Immature natural killer cell (primary cell): ENCODE data around the gene HIRA. TPM values are rescaled to one million over a fixed set of nuclear protein-coding genes. Genes with fewer than 3 reads are reported as not detected.

ENCODE experiments used
- DNase-seq, 3 donors: peaks; one replicate each; pipeline ENCODE4 v3.0.0; 2022; ENCODE audit warnings: mixed read lengths in 1 of 3
- H3K27ac Mint-ChIP-seq, 6 donors: one replicate each; pipeline ENCODE4 v1.8.0; 2020; ENCODE audit warnings: mixed read lengths in 6 of 6, mild to moderate bottlenecking in 5 of 6, inconsistent platforms in 4 of 6, moderate library complexity in 3 of 6
- H3K27me3 Mint-ChIP-seq, 3 donors: one replicate each; pipeline ENCODE4 v1.8.0; 2020 to 2021; ENCODE audit warnings: low read depth in 3 of 3, mild to moderate bottlenecking in 3 of 3, mixed read lengths in 3 of 3, moderate library complexity in 3 of 3, inconsistent platforms in 1 of 3
- H3K36me3 Mint-ChIP-seq, 3 donors: one replicate each; pipeline ENCODE4 v1.8.0; 2020; ENCODE audit warnings: mixed read lengths in 3 of 3, inconsistent platforms in 2 of 3, mild to moderate bottlenecking in 2 of 3
- H3K4me1 Mint-ChIP-seq, 2 donors: one replicate each; pipeline ENCODE4 v1.8.0; 2020; ENCODE audit warnings: inconsistent platforms in 2 of 2, mild to moderate bottlenecking in 2 of 2, mixed read lengths in 2 of 2, moderate library complexity in 1 of 2
- H3K4me3 Mint-ChIP-seq, 5 donors: one replicate each; pipeline ENCODE4 v1.8.0; 2020; ENCODE audit warnings: mild to moderate bottlenecking in 5 of 5, mixed read lengths in 5 of 5, inconsistent platforms in 3 of 5, moderate library complexity in 3 of 5
- H3K9me3 Mint-ChIP-seq, 6 donors: one replicate each; pipeline ENCODE4 v1.8.0; 2020; ENCODE audit warnings: mild to moderate bottlenecking in 6 of 6, mixed read lengths in 6 of 6, inconsistent platforms in 4 of 6, moderate library complexity in 3 of 6
- polyA plus RNA-seq, 3 donors: library from polyadenylated mRNA; unstranded; fragments of 300-500 nt; fragmentation: Illumina TruSeq; gene quantifications; one replicate each; pipeline ENCODE4 v1.2.3, GENCODE V29; 2021

The HIRA gene
- polyA plus RNA-seq, result 10 to 100 TPM in 1 of 3 donors, 1 to 10 TPM in 2; 4.3 to 11.5 (median 5.2) TPM

GRCh38 chr22:19431649-19432132, at the start of gene HIRA:
Gene HIRA (minus strand): TSS chr22:19431733. CDS start chr22:19431476, 257 bp downstream.
- peaks cover 14 to 20% (median 14%) of the 10 kb centered on the region in 3 donors for H3K27me3 Mint-ChIP-seq
- H3K27ac Mint-ChIP-seq, result peak within 1 kb of the TSS; percentile 93 to 100 (median 96)
- H3K36me3 Mint-ChIP-seq, result peaks cover 5 to 11% (median 6%) of the 10 kb centered on the region in 3 donors
- DNase-seq, result peak; percentile 83 to 88 (median 87)
- H3K4me3 Mint-ChIP-seq, result peak within 1 kb of the TSS; percentile 90 to 94 (median 92)
- peaks cover 53 to 57% of the 10 kb centered on the region in 2 donors for H3K4me1 Mint-ChIP-seq
- H3K9me3 Mint-ChIP-seq, result no peaks in the 10 kb centered on the region

GRCh38 chr22:19480789-19481188, 49.3 kb upstream of the HIRA start:
- no peaks in the 10 kb centered on the region for H3K36me3 Mint-ChIP-seq
- peak overlapping the region; percentile 29 to 92 (median 82) for H3K4me3 Mint-ChIP-seq
- DNase-seq, result no peak
- peaks cover 6 to 7% (median 6%) of the 10 kb centered on the region in 3 donors for H3K27me3 Mint-ChIP-seq
- H3K4me1 Mint-ChIP-seq, result peaks cover 26 to 33% of the 10 kb centered on the region in 2 donors
- H3K27ac Mint-ChIP-seq, result no peak overlapping the region
- H3K9me3 Mint-ChIP-seq, result no peaks in the 10 kb centered on the region

- Mint-ChIP-seq H3K9me3 (no peaks in the 10 kb centered on the region), H3K4me3 (peak overlapping the region; percentile 70 to 96 (median 90)), H3K4me1 (peaks cover 29 to 39% of the 10 kb centered on the region in 2 donors), H3K36me3 (no peaks in the 10 kb centered on the region), H3K27ac (peak overlapping the region in 2 of 6 donors; percentile 33 to 100), H3K27me3 (peaks cover 5 to 7% (median 6%) of the 10 kb centered on the region in 3 donors)
- DNase-seq, result no peak
These were observed 48.6 kb upstream of the HIRA start for GRCh38 chr22:19480173-19480568.

- Mint-ChIP-seq H3K27ac (peak within 1 kb of the TSS; percentile 98 to 100 (median 99)), H3K9me3 (no peaks in the 10 kb centered on the region), H3K4me3 (peak within 1 kb of the TSS; percentile 90 to 96 (median 92)), H3K27me3 (peaks cover 5 to 7% (median 6%) of the 10 kb centered on the region in 3 donors), H3K4me1 (peaks cover 29 to 43% of the 10 kb centered on the region in 2 donors), H3K36me3 (no peaks in the 10 kb centered on the region)
- DNase-seq, result peak; percentile 95
These were observed 48.0 kb upstream of the HIRA start, which contains the start of gene CDC45 for GRCh38 chr22:19479355-19480172. Gene CDC45 (plus strand): TSS chr22:19479920. CDS start chr22:19479969, 49 bp downstream.

GRCh38 chr22:19478901-19479354, 47.4 kb upstream of the HIRA start, which contains the start of gene UFD1:
Gene UFD1 (minus strand): TSS chr22:19479193. CDS start chr22:19479085, 108 bp downstream.
- peak; percentile 83 to 87 (median 87) for DNase-seq
- Mint-ChIP-seq H3K36me3 (peaks cover 0 to 3% (median 0%) of the 10 kb centered on the region in 3 donors), H3K4me1 (peaks cover 29 to 43% of the 10 kb centered on the region in 2 donors), H3K4me3 (peak within 1 kb of the TSS; percentile 90 to 96 (median 92)), H3K27me3 (peaks cover 6 to 7% (median 6%) of the 10 kb centered on the region in 3 donors), H3K9me3 (no peaks in the 10 kb centered on the region), H3K27ac (peak within 1 kb of the TSS; percentile 98 to 100 (median 99))

GRCh38 chr22:19478045-19478900, 46.7 kb upstream of the HIRA start:
- DNase-seq, result no peak
- H3K9me3 Mint-ChIP-seq, result no peaks in the 10 kb centered on the region
- H3K27ac Mint-ChIP-seq, result peak overlapping the region; percentile 50 to 100 (median 80)
- H3K4me1 Mint-ChIP-seq, result peaks cover 31 to 43% of the 10 kb centered on the region in 2 donors
- peaks cover 0 to 5% (median 0%) of the 10 kb centered on the region in 3 donors for H3K36me3 Mint-ChIP-seq
- H3K4me3 Mint-ChIP-seq, result peak overlapping the region; percentile 85 to 96 (median 91)
- peaks cover 6 to 8% (median 7%) of the 10 kb centered on the region in 3 donors for H3K27me3 Mint-ChIP-seq

DNA sequence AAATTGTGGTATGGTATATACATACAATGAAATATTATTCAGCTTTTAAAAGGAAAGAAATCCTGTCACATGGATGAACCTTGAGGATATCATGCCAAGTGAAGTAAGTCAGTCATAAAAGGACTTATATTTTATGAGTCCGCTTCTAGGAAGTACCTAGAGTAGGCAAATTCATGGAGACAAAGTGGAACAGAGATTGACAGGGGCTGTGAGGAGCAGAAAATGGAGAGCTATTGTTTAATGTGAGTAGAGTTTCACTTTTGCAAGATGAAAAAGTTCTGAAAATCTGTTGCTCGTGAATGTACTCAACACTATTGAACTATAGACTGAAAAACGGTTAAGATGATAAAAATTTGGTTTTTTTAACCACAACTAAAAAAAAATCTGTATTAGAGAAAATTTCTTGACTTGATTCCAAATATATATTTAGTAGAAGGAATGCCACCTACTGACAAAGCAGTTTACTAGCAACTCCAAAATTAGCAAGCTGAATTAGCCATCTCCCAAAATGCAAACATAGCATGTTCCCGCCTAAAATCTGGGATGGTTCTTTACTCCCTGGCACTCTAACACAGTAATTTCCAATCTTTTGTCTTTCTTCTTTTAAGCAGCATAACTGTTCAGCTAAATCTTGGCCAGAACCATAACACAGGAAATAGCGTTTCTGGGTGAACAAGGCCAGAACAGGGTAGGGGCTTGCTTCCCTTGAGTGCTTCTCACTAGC, 46.0 kb upstream of the HIRA start:
- peak in 1 of 3 donors; percentile 7 for DNase-seq

GRCh38 chr22:19476023-19476422, 44.5 kb upstream of the HIRA start:
- peak overlapping the region in 3 of 6 donors; percentile 34 to 59 (median 51) for H3K27ac Mint-ChIP-seq

More for the DNA sequence above, 46.0 kb upstream of the HIRA start:
- Mint-ChIP-seq H3K27me3 (peaks cover 6 to 8% (median 7%) of the 10 kb centered on the region in 3 donors), H3K4me1 (peaks cover 31 to 43% of the 10 kb centered on the region in 2 donors), H3K36me3 (peaks cover 0 to 5% (median 0%) of the 10 kb centered on the region in 3 donors), H3K4me3 (peak overlapping the region; percentile 85 to 96 (median 91)), H3K27ac (peak overlapping the region; percentile 70 to 100 (median 85)), H3K9me3 (no peaks in the 10 kb centered on the region)

GRCh38 chr22:19473578-19473977, 42.0 kb upstream of the HIRA start:
- Mint-ChIP-seq H3K9me3 (no peaks in the 10 kb centered on the region), H3K4me3 (no peak overlapping the region), H3K27ac (no peak overlapping the region), H3K36me3 (peaks cover 3 to 24% (median 4%) of the 10 kb centered on the region in 3 donors), H3K4me1 (peaks cover 23 to 34% of the 10 kb centered on the region in 2 donors), H3K27me3 (peaks cover 0 to 4% (median 4%) of the 10 kb centered on the region in 3 donors)
- no peak for DNase-seq

More at GRCh38 chr22:19476023-19476422, 44.5 kb upstream of the HIRA start:
- H3K36me3 Mint-ChIP-seq, result peaks cover 0 to 12% (median 0%) of the 10 kb centered on the region in 3 donors
- peaks cover 31 to 43% of the 10 kb centered on the region in 2 donors for H3K4me1 Mint-ChIP-seq
- peak overlapping the region in 1 of 5 donors; percentile 33 for H3K4me3 Mint-ChIP-seq
- DNase-seq, result no peak
- H3K27me3 Mint-ChIP-seq, result peaks cover 6 to 9% (median 7%) of the 10 kb centered on the region in 3 donors
- no peaks in the 10 kb centered on the region for H3K9me3 Mint-ChIP-seq

GRCh38 chr22:19472233-19472632, 40.7 kb upstream of the HIRA start:
- Mint-ChIP-seq H3K27me3 (peaks cover 0 to 9% (median 4%) of the 10 kb centered on the region in 3 donors), H3K4me1 (peaks cover 12 to 22% of the 10 kb centered on the region in 2 donors), H3K36me3 (peaks cover 3 to 35% (median 9%) of the 10 kb centered on the region in 3 donors), H3K27ac (peak overlapping the region in 3 of 6 donors; percentile 9 to 52 (median 12)), H3K4me3 (no peak overlapping the region), H3K9me3 (no peaks in the 10 kb centered on the region)
- DNase-seq, result no peak

- H3K36me3 Mint-ChIP-seq, result peaks cover 3 to 36% (median 9%) of the 10 kb centered on the region in 3 donors
- peak overlapping the region in 1 of 6 donors; percentile 14 for H3K27ac Mint-ChIP-seq
- peaks cover 9 to 16% of the 10 kb centered on the region in 2 donors for H3K4me1 Mint-ChIP-seq
- no peak overlapping the region for H3K4me3 Mint-ChIP-seq
- no peaks in the 10 kb centered on the region for H3K9me3 Mint-ChIP-seq
- H3K27me3 Mint-ChIP-seq, result peaks cover 0 to 9% (median 4%) of the 10 kb centered on the region in 3 donors
- no peak for DNase-seq
These were observed 40.0 kb upstream of the HIRA start for GRCh38 chr22:19471572-19471971.

- H3K36me3 Mint-ChIP-seq, result peaks cover 10 to 47% (median 15%) of the 10 kb centered on the region in 3 donors
- no peak overlapping the region for H3K27ac Mint-ChIP-seq
- peaks cover 0 to 7% (median 4%) of the 10 kb centered on the region in 3 donors for H3K27me3 Mint-ChIP-seq
- no peak overlapping the region for H3K4me3 Mint-ChIP-seq
- H3K9me3 Mint-ChIP-seq, result no peaks in the 10 kb centered on the region
- no peak for DNase-seq
- H3K4me1 Mint-ChIP-seq, result peaks cover 2% of the 10 kb centered on the region in 2 donors
These were observed 38.5 kb upstream of the HIRA start for GRCh38 chr22:19470010-19470409.
